ENCODE results near the gene CDHR2. TPM values are rescaled to one million over a fixed set of nuclear protein-coding genes. Genes with fewer than 3 reads are reported as not detected.

CDHR2 gene
- total RNA-seq, 1 experiment from 2014 or later = 7.8 TPM

- H3K9me3 Mint-ChIP-seq (ENCODE audit: low read depth, unreplicated experiment) = no peaks in the 10 kb centered on the region
- CTCF ChIA-PET = interaction anchor here (0.8 to 1.1 kb wide), 2 partner anchors 8 to 25 kb away, joined by 3 read pairs; partner anchors contain the start of genes EIF4E1B and SNCB
- no TSS peak for BruUV-seq (replicated peaks)
- no peak for DNase-seq
- peaks cover 100% of the 10 kb centered on the region for H3K27me3 Mint-ChIP-seq (ENCODE audit: unreplicated experiment)
- no peak overlapping the region for H3K4me3 Mint-ChIP-seq (ENCODE audit: low read depth, unreplicated experiment)
- intact Hi-C loops (cut with micrococcal nuclease; ENCODE audit: unreplicated experiment) = no loop called here
- no peak overlapping the region for H3K27ac Mint-ChIP-seq (ENCODE audit: unreplicated experiment)
- TF ChIP-seq CTCF (IDR thresholded peaks at IDR 0.05; ENCODE audit: unreplicated experiment) = no peak
- peaks cover 7% of the 10 kb centered on the region for H3K36me3 Mint-ChIP-seq (ENCODE audit: insufficient read depth, unreplicated experiment)
- peaks cover 22% of the 10 kb centered on the region for H3K4me1 Mint-ChIP-seq (ENCODE audit: low read depth, unreplicated experiment)
Observed at GRCh38 chr5:176621661-176622079, 72.5 kb downstream of the CDHR2 start.

- Mint-ChIP-seq H3K27me3 (ENCODE audit: unreplicated experiment) (peaks cover 100% of the 10 kb centered on the region), H3K36me3 (ENCODE audit: insufficient read depth, unreplicated experiment) (peaks cover 7% of the 10 kb centered on the region), H3K9me3 (ENCODE audit: low read depth, unreplicated experiment) (no peaks in the 10 kb centered on the region), H3K4me1 (ENCODE audit: low read depth, unreplicated experiment) (peaks cover 42% of the 10 kb centered on the region), H3K27ac (ENCODE audit: unreplicated experiment) (no peak overlapping the region), H3K4me3 (ENCODE audit: low read depth, unreplicated experiment) (no peak overlapping the region)
- BruUV-seq (replicated peaks) = no TSS peak
- no peak for DNase-seq
- intact Hi-C loops (cut with micrococcal nuclease; ENCODE audit: unreplicated experiment) = no loop called here
- no peak for TF ChIP-seq CTCF (IDR thresholded peaks at IDR 0.05; ENCODE audit: unreplicated experiment)
- CTCF ChIA-PET = no interaction called here
Observed at GRCh38 chr5:176624142-176624541, 75.0 kb downstream of the CDHR2 start.

- CTCF ChIA-PET = no interaction called here
- Mint-ChIP-seq H3K4me1 (ENCODE audit: low read depth, unreplicated experiment) (peaks cover 41% of the 10 kb centered on the region), H3K27me3 (ENCODE audit: unreplicated experiment) (peaks cover 93% of the 10 kb centered on the region), H3K36me3 (ENCODE audit: insufficient read depth, unreplicated experiment) (peaks cover 7% of the 10 kb centered on the region), H3K27ac (ENCODE audit: unreplicated experiment) (no peak overlapping the region), H3K9me3 (ENCODE audit: low read depth, unreplicated experiment) (no peaks in the 10 kb centered on the region), H3K4me3 (ENCODE audit: low read depth, unreplicated experiment) (no peak overlapping the region)
- intact Hi-C loops (cut with micrococcal nuclease; ENCODE audit: unreplicated experiment) = no loop called here
- no TSS peak for BruUV-seq (replicated peaks)
- no peak for DNase-seq
- TF ChIP-seq CTCF (IDR thresholded peaks at IDR 0.05; ENCODE audit: unreplicated experiment) = no peak
Observed at GRCh38 chr5:176624938-176625337, 75.8 kb downstream of the CDHR2 start.

- H3K27me3 Mint-ChIP-seq (ENCODE audit: unreplicated experiment) = peaks cover 93% of the 10 kb centered on the region
Observed at GRCh38 chr5:176625512-176625911, 76.4 kb downstream of the CDHR2 start.

More at GRCh38 chr5:176625512-176625911, 76.4 kb downstream of the CDHR2 start:
- CTCF ChIA-PET = no interaction called here
- Mint-ChIP-seq H3K9me3 (ENCODE audit: low read depth, unreplicated experiment) (no peaks in the 10 kb centered on the region), H3K4me1 (ENCODE audit: low read depth, unreplicated experiment) (peaks cover 35% of the 10 kb centered on the region), H3K4me3 (ENCODE audit: low read depth, unreplicated experiment) (no peak overlapping the region), H3K36me3 (ENCODE audit: insufficient read depth, unreplicated experiment) (peaks cover 1% of the 10 kb centered on the region), H3K27ac (ENCODE audit: unreplicated experiment) (no peak overlapping the region)
- no peak for TF ChIP-seq CTCF (IDR thresholded peaks at IDR 0.05; ENCODE audit: unreplicated experiment)
- no TSS peak for BruUV-seq (replicated peaks)
- intact Hi-C loops (cut with micrococcal nuclease; ENCODE audit: unreplicated experiment) = no loop called here
- no peak for DNase-seq
